B cell (primary cell): Measurements from ENCODE around the gene XRCC1.

Experiments used
- CTCF ChIP-seq: fragments of 200-600 bp; IDR thresholded peaks from one replicate; pipeline ENCODE4 v1.8.0; 2022; ENCODE audit warnings: antibody characterized with exemption, mild to moderate bottlenecking
- EZH2 ChIP-seq: IDR thresholded peaks from 2 replicates; pipeline ENCODE4 v1.6.1; 2012; ENCODE audit warnings: borderline replicate concordance, low read depth, mild to moderate bottlenecking, moderate library complexity, low read length; ENCODE audit not compliant: insufficient read depth, poor library complexity, severe bottlenecking

GRCh38 chr19:43545276-43545675 lies 30.1 kb downstream of the XRCC1 start:
- TF ChIP-seq CTCF (no peak), EZH2 (no peak)
